ENCODE measurements around the gene RAPGEF1.

GRCh38 chr9:131695366-131695765, 44.5 kb downstream of the RAPGEF1 start:
- no peak for TF ChIP-seq REST (IDR thresholded peaks at IDR 0.05; ENCODE audit: unreplicated experiment)
- TF ChIP-seq ZNF331 (CRISPR knock-in tag; IDR thresholded peaks at IDR 0.05; ENCODE audit: low read depth) = no peak
